Stimulated activated CD8-positive, alpha-beta memory T cell treated with anti-CD3 and anti-CD28 coated beads, Interleukin-15, amount 100 ng/mL, for 24 hours (primary cell): ENCODE results near the gene SERGEF.

Source experiments
- DNase-seq: peaks from one replicate; pipeline ENCODE4 v3.0.0-alpha.2; 2020; ENCODE audit warnings: low read depth

SERGEF gene

DNA sequence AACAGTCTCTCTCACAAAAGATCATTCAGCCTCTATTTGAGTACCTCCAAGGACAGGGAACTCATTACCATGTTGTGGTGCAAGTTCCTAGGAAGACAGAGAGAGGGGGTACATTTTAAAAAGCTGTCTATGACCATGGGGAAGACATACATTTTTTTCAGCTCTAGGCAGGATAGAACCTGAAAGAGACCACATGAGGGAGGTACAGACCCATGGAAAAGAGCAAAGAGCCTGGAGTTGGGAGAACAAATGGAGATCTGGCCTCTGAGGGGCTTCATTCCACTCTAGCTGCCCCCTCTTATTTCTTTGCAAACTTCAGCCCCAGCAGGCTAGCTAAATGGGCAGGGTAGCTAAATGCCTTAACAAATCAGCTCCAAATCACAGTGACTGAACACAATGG lies 241.9 kb downstream of the SERGEF start:
- DNase-seq = no peak

DNA sequence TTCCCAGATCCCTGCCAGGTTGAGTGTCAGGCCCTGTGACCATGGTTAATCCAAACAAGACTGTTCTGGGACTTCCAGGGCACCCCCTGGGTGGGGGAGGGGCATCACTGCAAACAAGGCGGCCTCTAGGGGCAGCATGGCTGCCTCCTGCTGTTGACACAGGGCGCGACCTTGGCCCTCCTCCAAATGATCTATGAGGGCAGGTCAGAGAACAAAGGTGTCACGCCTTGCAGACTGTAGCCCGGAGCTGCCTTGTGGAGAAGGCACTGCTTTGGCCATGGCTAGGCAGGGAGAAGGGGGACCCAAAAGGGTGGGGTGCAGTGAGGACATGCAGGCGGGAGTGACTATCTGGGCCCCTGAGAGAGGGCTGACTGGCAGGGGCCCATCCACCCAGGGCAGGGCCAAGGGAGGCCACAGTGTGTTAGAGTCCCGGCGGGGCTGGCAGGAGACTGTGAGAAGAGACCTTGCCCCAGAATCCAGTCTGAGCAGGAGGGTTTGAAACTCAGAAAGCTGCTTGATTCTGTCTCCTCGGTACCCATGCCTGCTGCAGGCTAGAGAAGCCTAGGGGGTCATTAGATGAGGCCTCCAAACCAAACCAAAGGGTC lies 242.7 kb downstream of the SERGEF start:
- DNase-seq = no peak

DNA sequence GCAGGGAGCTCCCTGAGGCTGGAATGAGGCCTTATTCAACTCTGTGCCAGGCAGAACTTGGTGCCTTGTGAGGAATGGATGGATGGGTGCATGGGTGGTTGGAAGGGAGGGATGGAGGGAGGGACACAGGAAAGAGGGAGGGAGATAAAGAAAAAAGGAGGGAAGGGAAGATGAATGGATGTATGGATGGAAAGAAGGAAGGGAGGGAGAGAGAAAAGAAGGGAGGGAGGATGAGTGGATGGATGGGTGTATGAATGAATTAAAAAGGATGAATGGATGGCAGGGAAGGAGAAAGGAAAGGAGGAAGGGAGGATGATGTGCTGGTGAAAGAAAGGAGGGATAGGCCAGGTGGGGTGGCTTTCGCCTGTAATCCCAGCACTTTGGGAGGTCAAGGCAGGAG lies 243.6 kb downstream of the SERGEF start:
- no peak for DNase-seq

DNA sequence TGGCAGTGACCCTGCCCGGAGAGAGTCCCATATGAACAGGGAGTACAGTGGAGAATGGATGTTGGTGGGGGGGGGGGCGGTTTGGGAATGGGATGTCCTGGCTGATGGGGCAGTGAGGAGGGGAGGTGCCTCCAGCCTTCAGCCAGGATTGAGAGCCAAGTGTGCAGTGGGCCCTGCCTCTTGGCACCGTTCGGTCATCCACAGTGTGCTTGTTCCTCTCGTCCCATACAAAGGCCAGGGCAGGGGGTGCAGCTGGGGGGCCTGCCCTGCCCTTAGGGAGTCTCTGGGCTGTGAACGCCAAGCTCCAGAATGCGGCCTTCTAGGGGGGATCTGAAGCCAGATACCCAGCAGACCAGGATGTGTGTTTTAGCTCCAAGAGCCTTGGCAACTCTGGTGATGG lies 244.3 kb downstream of the SERGEF start:
- no peak for DNase-seq

DNA sequence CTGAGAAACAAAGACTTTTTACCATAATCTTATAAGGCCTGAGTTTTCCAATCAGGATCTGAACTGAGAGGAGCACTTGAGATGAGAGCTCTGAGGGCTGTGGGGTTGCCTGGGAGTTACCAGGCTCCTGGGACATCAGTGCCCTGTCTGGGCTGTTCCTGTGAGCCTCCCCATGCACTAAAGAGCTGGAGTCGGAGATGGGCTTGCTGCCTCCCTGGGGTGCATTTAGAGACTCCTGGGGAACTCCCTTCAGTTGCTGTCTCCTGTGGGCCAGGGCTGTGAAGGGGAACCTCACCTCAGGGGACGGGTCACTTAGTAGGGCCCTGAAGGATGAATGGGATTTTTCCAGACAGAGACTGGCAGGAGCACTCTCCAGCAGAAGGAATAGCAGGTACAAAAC lies 244.9 kb downstream of the SERGEF start:
- no peak for DNase-seq

DNA sequence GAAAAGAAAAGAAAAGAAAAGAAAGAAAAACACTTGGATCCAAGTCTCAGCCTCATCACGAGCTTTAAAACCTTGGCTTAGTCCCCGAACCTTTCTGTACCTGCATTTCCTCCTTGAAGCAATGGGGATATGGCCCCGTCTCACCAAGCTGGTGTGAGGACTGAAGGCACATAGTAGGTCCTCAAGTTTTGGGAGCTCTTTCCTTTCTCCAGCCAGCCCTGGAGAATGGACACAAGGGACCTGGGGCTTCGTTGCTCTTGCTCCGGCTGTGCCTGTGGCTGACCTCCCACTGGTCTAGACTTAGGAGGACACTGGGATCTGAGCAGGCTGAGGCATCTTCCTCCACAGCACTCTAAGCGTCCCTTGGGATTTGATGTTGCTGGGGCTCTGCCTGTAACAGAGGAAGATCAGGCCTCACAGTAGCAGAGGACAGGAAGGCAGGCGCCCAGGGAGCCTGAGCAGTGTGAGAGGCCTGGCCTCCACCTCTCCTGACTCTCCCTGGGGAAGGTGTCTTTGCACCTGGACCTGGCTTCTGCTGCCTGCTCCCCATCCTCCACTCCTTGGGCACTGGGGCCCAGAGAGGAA lies 245.5 kb downstream of the SERGEF start:
- no peak for DNase-seq

DNA sequence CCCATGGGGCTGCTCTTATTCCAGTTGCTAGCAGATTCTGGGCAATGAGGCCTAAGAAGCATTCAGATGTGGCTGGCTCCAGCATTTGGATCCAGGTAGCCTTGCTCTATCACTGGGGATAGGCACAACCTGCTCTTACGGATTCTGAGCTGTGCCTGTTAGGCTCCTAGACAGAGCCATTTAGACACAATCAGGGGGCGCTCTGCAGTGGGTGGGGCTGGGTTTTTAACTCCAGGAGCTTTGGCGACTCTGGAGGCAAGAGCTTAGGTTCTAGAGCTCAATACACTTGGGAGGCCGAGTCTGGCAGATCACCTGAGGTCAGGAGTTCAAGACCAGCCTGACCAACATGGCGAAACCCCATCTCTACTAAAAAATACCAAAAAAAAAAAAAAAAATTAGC lies 246.3 kb downstream of the SERGEF start:
- DNase-seq = no peak

DNA sequence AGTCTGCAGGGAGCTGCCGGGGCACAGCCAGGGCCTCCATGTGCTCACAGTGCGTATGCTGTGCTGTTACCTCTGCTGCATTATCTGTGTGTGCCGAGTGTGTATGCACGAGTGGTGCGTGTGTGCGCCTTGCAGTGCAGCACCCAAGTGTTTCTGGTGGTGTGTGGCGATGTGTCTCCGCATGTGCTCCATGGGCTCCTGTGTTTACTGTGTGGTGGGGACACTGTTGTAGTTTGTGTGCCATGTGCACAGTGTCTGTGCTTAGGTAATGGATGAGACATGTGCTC lies 246.8 kb downstream of the SERGEF start:
- no peak for DNase-seq

DNA sequence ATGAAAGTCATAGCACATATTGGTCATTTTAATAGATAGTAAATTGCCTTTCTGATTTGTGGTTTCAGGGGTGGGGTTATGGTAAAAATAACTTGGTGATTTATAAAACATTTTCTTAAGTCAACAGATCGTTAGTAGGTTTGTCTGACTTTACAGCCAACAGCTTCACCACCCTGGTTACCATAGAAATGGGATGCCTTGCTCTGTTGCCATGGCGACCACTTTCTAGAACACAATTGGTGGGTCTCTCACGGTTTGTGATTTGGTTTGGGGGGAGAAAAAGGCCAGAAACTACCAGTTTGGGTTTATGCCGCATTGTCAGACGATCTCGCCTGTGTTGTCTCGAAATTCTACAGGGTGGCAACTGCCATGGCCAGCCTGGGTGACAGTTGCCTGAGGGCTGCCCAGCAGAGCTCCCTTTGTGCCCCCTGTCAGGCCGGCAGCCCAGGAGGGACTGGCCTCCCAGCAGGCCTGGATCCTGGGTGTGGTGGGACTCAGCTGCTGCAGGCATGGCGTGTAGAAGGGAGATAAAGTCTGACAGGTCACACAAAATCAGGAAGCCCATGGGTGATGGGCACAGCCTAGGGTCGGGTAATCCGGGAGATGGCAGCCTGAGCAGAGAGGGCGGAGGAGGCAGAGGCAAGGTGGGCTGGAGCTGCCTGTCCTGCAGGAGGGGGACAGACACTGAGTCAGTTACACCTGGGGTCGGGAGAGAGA lies 247.3 kb downstream of the SERGEF start:
- DNase-seq = no peak

DNA sequence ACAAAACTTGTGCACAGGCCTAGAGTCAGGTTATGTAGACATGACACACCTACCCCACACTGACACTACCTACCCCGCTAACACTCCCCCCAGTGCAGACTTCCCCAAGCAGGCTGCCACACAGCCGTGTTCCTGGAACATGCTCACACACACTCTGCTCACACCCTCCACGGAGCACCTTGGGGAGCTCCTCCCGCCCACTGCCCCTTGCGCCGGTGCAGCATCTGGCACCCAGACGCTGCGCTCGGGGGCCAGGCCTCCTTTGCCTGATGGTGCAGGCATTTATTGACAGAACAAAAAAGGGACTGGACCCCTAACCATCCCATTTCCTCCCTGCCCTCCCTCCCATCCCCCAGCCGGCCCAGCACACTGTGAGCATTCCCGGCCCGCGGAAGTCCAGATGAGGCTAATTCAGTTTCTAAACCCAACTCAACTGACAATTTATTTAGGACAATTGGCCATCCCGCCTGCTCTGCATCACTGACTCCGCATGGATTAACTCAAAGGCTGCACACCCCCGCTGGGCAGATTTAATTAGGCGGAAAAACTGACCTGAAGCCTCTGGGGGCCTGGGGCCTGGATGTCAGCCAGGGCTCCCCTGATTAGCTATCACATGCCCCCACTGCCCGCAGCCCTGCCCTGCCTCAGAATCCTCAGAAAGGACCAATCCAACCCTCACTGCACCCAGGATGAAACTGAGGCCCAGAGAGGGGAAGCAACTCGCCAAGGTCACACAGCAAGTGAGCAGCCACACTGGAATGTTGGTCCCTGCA lies 248.2 kb downstream of the SERGEF start:
- no peak for DNase-seq

DNA sequence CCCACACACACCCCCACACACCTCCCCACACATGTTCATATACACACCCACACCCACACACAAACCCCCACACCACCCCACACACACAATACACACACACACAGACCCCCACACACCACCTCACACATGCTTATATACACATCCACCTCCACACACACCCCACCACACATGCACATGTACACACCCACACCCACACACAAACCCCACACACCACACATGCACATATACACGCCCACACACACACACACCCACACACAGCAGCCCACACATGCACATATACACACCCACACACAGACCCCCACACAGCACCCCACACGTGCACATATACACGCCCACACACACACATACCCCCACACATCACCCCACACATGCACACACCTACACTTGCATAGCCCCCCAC lies 249.1 kb downstream of the SERGEF start:
- no peak for DNase-seq

DNA sequence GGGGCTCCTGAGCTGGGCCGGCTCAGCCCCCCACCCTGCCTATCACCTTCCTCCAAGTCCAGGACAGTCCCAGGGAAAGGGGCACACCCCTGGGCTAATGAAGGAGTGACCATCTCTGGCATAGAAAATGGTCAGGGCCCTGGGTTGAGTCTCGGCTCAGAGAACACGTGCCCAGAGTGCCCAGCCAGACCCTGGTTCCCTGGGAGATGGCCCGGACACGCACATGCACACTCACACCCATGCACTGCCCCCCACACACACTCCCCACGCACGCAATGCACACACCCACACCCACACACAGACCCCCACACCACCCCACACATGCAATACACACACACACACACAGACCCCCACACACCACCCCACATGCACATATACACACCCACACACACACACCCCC lies 249.6 kb downstream of the SERGEF start:
- no peak for DNase-seq

DNA sequence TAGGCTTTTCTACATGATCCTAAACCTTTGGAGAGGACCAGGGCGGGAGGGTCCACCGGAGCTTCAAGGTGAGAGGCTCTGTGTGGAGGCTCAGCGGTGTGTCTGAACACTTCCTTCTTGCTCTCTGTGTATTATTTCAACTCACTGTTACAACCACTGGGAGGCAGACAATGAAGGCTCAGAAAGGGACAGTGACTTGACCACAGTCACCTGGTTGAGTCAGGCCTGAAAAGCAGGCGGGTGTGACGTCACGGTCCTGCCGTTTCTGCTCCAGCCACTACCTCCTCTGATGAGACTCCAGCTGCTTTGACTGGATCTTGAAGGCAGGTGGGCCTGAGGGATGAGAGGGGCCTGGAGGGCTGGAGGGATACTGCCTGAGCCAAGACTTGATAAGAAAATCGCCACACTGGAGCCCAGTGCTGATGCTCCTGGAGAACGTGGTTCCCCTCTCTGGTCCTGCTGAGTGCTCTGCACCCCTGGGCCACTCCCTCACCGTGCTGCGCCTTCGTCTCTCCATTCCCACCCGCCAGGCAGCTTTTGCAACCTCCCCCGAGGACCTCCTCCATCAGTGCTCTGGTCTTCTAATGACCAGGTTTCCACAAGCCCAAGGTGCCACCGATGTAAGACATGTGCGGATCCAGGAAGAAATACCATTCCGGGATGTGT lies 250.4 kb downstream of the SERGEF start:
- no peak for DNase-seq

DNA sequence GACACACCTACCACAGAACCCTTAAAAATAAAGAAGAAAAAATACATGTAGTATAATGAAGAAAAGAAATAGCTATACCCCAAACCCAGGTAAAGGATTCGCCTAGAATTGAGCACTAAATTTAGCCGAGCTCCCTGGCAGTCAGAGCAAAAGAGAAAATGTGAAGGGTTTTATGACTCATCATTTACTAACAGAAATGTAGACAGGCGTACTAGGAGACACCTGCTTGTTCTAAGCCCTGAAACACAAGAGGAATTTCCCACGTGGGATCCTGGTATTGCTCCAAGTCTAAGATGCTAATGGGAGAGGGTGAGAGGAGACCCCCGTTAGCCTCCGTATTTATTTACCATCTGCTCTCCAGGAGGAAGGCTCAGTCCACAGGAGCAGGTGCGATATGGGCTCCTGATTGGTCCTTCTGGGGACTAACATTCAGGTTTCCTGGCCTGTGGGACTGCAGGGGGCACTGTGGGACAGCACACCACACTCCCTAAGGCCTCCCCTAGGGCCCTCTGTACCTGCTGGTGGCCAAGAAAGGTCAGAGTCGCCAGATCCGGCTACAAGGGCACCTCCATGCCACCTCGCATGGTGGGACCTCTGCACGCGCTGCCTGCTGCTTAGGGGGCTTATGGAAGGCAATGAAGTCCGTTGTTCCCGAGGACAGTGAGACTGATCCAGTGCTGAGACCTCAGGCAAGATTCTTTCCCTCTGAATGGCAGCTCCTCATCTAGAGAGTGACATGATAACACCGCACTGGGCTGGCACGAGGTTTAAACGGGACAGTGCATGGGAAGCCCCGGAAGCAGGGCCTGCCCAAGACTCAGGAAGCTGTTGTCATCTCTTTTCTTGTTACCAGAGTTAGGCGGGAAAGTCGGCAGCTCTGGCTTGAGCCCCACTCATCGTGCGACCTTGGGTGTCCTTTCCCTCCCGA lies 252.5 kb downstream of the SERGEF start:
- no peak for DNase-seq

DNA sequence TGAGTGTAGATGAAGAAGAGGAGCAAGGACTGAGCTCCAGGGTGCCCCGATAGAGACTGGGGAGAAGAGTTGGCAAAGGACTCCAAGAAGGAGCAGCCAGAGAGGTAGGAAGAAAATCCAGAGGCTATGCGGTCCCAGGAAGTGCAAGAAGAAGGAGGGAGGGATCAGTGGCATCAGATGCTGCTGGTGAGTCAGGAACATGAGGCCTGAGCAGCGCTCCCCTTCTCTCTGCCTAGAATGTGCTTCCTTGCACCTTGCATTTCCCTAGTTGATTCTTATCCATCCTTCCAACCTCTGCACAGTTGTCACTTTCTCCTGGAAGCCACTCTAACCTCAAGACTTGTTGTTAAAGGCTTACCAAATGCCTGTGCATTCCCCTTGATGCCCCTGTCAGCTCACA lies 257.0 kb downstream of the SERGEF start:
- DNase-seq = no peak

DNA sequence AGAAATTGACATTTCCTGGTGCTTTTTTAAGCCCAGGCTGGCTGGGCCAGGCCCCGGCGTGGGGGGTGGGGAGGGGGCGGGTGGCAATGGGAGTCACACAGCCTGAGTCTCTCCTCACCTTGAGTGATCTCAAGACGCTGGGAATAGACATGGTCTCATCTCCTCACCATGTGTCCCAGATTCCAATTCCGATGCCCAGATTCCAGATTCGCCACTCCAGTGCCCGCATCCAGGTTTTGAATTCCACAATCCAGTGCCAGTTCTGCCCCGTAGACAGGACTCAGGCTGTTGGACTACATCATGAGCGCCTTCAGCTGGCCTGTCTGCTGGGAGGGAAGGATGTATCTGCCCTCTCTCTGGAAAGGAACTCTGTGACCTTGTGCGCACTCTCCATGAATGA lies 259.2 kb downstream of the SERGEF start:
- no peak for DNase-seq

DNA sequence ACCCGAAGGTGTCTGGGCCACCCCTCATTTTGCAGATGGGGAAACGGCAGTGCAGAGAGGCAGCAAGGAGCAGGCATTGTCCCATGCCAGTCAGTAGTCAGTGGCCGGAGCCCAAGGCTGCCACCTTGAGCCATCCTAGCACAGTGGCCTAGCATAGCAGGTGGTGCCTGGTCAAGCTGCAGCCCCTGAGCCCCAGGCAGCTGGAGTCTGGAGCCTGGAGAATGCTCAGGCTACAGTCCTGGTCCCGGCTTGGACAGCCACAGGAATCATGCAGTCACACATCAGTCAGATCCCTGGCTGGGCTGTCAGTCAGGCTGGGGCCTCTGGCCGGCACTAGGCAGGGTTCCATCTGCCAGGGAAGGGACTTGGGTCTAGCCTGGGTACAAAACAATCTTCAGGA lies 259.7 kb downstream of the SERGEF start:
- DNase-seq = no peak

DNA sequence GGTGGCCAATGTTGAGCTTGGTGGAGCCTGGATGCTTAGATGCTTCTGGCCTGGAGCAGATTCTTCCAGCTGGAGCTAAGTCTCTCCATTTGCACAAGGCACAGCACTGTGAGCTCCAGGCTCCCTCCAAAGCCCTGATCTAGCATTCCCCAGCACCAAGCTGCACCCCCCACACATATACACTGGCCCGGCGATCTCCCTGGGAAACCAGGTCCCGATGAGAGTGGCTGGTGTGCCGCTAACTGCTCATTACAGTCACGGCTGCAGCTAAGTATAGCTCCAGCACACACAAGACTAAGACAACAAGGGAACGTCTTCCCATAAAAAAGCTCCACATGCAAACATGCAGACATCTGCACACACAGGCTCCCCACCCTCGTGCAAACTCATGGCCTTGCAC lies 260.7 kb downstream of the SERGEF start:
- no peak for DNase-seq

DNA sequence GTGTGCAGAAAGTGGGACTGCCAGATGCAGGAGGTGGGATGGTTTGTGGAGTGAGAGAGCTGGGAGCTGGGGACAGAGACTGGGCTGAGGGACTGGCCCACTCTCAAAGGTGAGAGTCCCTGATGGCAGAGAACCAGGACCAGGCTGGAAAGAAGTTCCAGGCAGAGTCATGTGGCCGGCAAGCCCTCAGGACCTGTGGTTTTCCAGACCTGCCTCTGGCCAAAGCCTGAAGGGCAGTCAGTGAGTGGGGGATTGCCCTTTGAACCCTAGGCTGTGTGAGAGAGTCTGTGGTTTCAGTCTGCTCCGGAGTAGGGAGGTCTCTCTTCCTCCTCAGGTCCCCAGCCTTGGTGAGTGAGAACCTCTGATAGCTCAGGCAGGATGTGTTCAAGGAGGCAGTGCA lies 261.3 kb downstream of the SERGEF start:
- DNase-seq = no peak

DNA sequence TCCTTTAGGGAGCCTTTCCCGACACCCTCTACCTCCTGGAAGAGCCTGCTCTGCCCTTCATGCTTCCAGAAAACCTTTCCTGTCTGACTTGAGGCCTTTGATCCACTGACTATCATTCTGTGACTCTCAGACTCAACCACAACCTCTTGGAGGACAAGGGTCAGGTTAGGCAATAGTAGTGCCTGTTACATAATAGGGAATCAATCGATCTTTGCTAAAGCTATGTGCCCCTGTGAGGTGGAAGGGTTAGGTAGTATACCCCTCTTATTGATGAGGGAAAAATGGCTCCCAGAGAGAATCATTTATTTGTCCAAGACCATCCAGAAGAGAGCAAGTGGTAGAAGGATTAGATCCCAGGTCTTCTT lies 262.1 kb downstream of the SERGEF start:
- DNase-seq = no peak

DNA sequence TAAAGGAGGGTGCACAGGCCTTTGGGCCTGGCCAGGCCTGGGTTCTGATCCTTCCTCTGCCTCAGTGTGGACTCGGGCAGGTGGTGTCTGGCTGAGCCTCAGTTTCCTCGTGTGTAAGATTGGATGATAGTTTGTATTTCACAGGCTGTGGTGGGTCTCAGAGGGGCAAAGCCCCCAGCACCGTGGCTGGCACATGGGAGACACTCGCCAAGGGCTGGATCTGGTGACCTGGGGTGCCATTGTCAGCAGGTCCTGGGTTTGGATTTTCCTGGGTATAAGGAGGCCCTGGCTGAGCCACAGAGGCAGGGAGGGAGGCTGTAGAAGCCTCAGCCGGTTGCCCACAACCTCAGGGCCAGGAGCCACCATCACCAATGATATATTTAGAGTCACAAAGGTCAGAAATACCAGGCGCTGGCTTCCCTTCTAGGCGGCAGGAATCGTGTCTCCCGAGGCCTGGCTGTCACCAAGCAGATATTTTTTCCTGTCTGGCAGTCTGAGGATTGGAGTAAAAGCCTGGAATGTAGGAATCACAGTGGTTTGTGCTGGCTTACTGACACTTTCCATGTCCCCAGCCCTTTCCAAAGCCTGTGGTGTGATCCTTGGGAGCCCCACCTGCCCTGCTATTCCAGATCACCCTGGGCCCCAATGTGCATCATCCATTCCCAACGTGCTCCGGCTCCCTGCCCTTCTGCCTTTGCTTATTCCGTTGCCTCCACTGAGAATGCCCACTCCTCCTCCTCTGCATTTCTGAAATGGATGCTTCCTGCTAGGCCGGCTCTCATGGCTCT lies 262.6 kb downstream of the SERGEF start:
- no peak for DNase-seq
